ENCODE results near the gene SDK1. TPM values are rescaled to one million over a fixed set of nuclear protein-coding genes. Genes with fewer than 3 reads are reported as not detected.

Gene SDK1
- total RNA-seq, 6 experiments from 2014 or later, result not detected

DNA sequence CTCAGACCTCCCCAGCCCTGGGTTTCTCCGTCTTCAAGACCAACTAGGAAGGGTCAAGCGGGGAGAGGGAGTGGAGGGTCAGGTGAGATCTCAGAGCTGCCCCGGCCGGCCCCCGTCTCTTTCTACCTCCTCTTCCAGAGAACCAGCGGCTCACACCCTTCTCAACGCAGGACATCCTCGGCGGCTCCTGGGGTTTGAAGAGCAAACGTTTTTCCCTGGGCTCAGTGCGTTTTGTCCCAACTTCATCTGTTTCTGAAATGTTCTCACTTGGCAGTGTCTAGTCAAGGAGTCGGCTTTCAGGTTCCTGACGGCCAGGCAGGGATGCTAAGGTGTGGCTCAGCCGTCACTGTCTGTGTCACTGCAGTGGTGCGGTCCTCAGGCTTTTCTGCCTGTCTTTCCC is 964.6 kb downstream of the SDK1 start:
- no peak for DNase-seq
- Mint-ChIP-seq H3K27ac (no peak overlapping the region), H3K4me1 (ENCODE audit: low read depth) (no peaks in the 10 kb centered on the region)

DNA sequence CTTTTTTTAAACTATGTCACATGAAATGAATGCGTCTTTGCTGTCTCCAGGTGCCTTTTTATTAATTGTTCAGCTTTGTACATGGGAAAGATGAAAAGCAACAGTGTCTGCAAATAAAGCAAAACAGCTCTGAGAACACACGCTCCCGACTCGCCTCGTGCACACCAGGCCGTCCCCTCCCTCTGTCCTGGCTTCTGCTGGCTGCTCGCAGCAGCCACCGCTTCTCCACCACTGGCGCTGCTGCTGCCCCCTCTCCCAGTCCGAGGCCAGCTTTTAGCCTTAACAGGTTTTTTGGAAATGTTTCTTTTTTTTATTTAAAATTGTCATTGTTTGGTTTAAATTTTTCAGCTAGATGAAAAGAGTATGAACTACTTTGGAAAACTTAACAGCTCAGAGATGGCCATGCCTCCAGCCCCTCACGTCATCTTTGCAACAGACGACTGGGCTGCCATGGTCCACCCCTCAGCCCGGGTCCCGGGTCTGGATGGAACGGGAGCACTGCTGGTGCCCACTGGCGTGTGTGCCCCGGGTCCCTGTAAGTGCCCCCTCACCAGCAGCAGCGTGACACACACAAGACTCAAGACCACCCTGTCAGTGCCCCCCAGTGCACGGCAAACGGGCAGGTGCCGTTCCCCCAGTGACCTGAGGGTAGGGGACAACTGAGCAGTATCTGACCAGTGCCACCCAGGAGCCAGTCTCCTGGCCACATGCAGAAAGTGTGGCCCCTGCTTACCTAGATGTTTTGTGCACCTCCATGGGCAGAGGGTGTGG is 965.4 kb downstream of the SDK1 start:
- Mint-ChIP-seq H3K4me1 (ENCODE audit: low read depth) (no peaks in the 10 kb centered on the region), H3K4me3 (no peak overlapping the region), H3K9me3 (peaks cover 36% of the 10 kb centered on the region), H3K27me3 (ENCODE audit: insufficient read depth) (peaks cover 1% of the 10 kb centered on the region; the same call in 1 of the 2 replicates), H3K27ac (no peak overlapping the region), H3K36me3 (ENCODE audit: low read depth) (peaks cover 4% of the 10 kb centered on the region; the same call in 1 of the 2 replicates)
- no peak for DNase-seq
- no peak for TF ChIP-seq CTCF (IDR thresholded peaks at IDR 0.05)

More for the DNA sequence above, 964.6 kb downstream of the SDK1 start:
- TF ChIP-seq CTCF (IDR thresholded peaks at IDR 0.05), result no peak
- H3K9me3 Mint-ChIP-seq, result peaks cover 36% of the 10 kb centered on the region
- H3K4me3 Mint-ChIP-seq, result no peak overlapping the region
- peaks cover 1% of the 10 kb centered on the region; the same call in 1 of the 2 replicates for H3K27me3 Mint-ChIP-seq (ENCODE audit: insufficient read depth)
- peaks cover 4% of the 10 kb centered on the region; the same call in 1 of the 2 replicates for H3K36me3 Mint-ChIP-seq (ENCODE audit: low read depth)

DNA sequence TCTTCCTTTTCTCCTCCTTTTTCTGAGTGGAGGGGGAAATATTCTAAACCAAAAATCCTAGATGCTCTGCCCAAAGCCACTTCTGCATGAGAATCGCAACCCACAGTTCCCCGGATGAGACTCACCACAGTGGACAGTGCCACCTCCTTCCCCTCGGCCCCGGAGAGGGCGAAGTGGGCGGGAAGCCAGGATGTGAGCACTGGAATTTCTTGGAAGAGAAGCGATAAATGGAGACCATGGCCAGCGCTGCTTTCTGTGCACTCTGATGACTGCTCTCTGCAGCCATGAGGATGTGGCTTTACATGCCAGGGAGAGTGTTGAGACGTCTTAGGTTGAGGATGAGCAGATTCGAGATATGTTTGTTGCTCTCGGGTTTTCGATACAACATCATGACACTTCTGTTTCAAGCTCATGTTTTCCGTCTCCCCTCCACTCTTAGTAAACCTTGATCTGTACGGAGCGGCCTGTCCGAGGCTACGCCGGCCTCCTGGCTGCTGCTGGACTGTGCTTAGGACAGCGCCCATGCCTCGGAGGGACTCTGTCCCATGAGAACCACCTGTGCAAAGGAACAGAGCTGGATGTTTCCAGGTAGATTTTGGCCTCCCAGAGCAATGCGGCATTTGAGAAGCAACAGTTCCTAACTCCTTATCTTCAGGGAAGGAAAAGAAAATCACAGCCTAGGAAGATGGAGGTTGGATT is 966.4 kb downstream of the SDK1 start:
- TF ChIP-seq CTCF (IDR thresholded peaks at IDR 0.05), result no peak
- Mint-ChIP-seq H3K4me1 (ENCODE audit: low read depth) (no peaks in the 10 kb centered on the region), H3K4me3 (no peak overlapping the region), H3K27me3 (ENCODE audit: insufficient read depth) (peaks cover 1% of the 10 kb centered on the region; the same call in 1 of the 2 replicates), H3K36me3 (ENCODE audit: low read depth) (peaks cover 4% of the 10 kb centered on the region; the same call in 1 of the 2 replicates), H3K9me3 (peaks cover 36% of the 10 kb centered on the region), H3K27ac (no peak overlapping the region)
- DNase-seq, result no peak

- no peak for DNase-seq
- H3K9me3 Mint-ChIP-seq, result peaks cover 39% of the 10 kb centered on the region
- TF ChIP-seq CTCF (IDR thresholded peaks at IDR 0.05), result no peak
- H3K27ac Mint-ChIP-seq, result no peak overlapping the region
- H3K4me3 Mint-ChIP-seq, result no peak overlapping the region
- H3K4me1 Mint-ChIP-seq (ENCODE audit: low read depth), result no peaks in the 10 kb centered on the region
- H3K36me3 Mint-ChIP-seq (ENCODE audit: low read depth), result peaks cover 4% of the 10 kb centered on the region; the same call in 1 of the 2 replicates
- H3K27me3 Mint-ChIP-seq (ENCODE audit: insufficient read depth), result peaks cover 1% of the 10 kb centered on the region; the same call in 1 of the 2 replicates
These were observed 967.3 kb downstream of the SDK1 start for GRCh38 chr7:4268040-4268965.

DNA sequence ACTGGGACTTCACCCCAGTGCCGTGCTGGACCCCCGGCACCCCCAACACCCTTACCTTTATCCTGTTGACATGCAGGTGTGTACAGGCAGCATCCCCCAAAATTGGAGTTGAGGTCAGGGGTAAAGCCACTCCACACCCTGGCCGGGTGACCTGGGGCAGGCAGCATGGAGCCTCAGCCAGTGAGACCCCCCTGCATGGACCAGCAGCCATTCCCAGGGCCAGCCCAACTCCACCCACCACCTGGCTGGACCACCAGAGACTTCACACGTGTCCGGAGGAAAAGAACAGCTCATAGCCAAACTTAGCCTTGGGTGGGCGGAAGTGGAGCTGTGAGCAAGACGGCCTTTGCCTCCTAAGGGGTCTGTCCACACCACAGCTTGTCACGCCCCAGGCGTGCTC is 968.0 kb downstream of the SDK1 start:
- H3K36me3 Mint-ChIP-seq (ENCODE audit: low read depth), result peaks cover 4% of the 10 kb centered on the region; the same call in 1 of the 2 replicates

More for the DNA sequence above, 968.0 kb downstream of the SDK1 start:
- TF ChIP-seq CTCF (IDR thresholded peaks at IDR 0.05), result no peak
- H3K4me1 Mint-ChIP-seq (ENCODE audit: low read depth), result no peaks in the 10 kb centered on the region
- no peak for DNase-seq
- H3K27ac Mint-ChIP-seq, result no peak overlapping the region
- peaks cover 1% of the 10 kb centered on the region; the same call in 1 of the 2 replicates for H3K27me3 Mint-ChIP-seq (ENCODE audit: insufficient read depth)
- H3K9me3 Mint-ChIP-seq, result peaks cover 44% of the 10 kb centered on the region
- H3K4me3 Mint-ChIP-seq, result no peak overlapping the region
